ENCODE measurements around the gene FBXL14.

GRCh38 chr12:1611803-1612572, 17.6 kb upstream of the FBXL14 start:
- TF ChIP-seq REST (IDR thresholded peaks at IDR 0.05; ENCODE audit: borderline replicate concordance): no peak
- TF ChIP-seq CTCF (IDR thresholded peaks at IDR 0.05; ENCODE audit: poor library complexity, severe bottlenecking): no peak
- TF ChIP-seq POLR2AphosphoS5 (IDR thresholded peaks at IDR 0.05): no peak
- no peak for TF ChIP-seq EP300 (conservative IDR thresholded peaks at IDR 0.05; ENCODE audit: poor library complexity, severe bottlenecking)
- no peak for TF ChIP-seq EZH2 (IDR thresholded peaks at IDR 0.05; ENCODE audit: borderline replicate concordance, insufficient read depth, low read length, poor library complexity, severe bottlenecking)
